HCT116 (cell line): Measurements from ENCODE around the gene PHF19.

Experiments used
- EGR1 ChIP-seq: IDR thresholded peaks from 2 replicates; pipeline ENCODE4 v1.6.1; 2012; ENCODE audit warnings: low read depth
- EZH2 ChIP-seq: fragments of 200-600 bp; sonication (generic); IDR thresholded peaks from 2 replicates; pipeline ENCODE4 v1.6.1; 2017; ENCODE audit warnings: antibody characterized with exemption, mixed run types
- EZH2phosphoT487 ChIP-seq: fragments of 200-600 bp; IDR thresholded peaks from 2 replicates; pipeline ENCODE4 v1.6.1; 2018; ENCODE audit warnings: antibody characterized with exemption, borderline replicate concordance
- POLR2A ChIP-seq: IDR thresholded peaks from 2 replicates; pipeline ENCODE4 v1.7.0; 2011; ENCODE audit warnings: borderline replicate concordance; ENCODE audit not compliant: insufficient read depth, insufficient read length; ENCODE audit errors: extremely low read depth
- TCF7L2 ChIP-seq: IDR thresholded peaks from 2 replicates; pipeline ENCODE4 v1.7.0; 2011; ENCODE audit warnings: borderline replicate concordance, inconsistent platforms; ENCODE audit not compliant: insufficient read depth, insufficient read length; ENCODE audit errors: extremely low read depth
- ZNF274 ChIP-seq: fragments of 200-500 bp; sonication (Bioruptor generic); IDR thresholded peaks from 2 replicates; pipeline ENCODE4 v1.6.1; 2014; ENCODE audit warnings: mild to moderate bottlenecking, low read depth, low read length, inconsistent platforms
- TF ChIP-seq, protein P1 (sequence below), 3 experiments: fragments of 200-600 bp in 1 of 3; sonication (generic) in 1 of 3; IDR thresholded peaks in 2 of 3; conservative IDR thresholded peaks in 1 of 3; 2 replicates each; pipeline ENCODE4 v1.5.1; 2012 to 2017; ENCODE audit warnings: low read depth in 2 of 3, low read length in 2 of 3, antibody characterized with exemption in 1 of 3, borderline replicate concordance in 1 of 3, control low read depth in 1 of 3, mild to moderate bottlenecking in 1 of 3, mixed read lengths in 1 of 3, mixed run types in 1 of 3, moderate library complexity in 1 of 3; ENCODE audit not compliant: insufficient read depth in 1 of 3
- TF ChIP-seq, protein P2 (sequence below): IDR thresholded peaks from 2 replicates; pipeline ENCODE4 v1.6.1; 2012; ENCODE audit warnings: low read depth

DNA sequence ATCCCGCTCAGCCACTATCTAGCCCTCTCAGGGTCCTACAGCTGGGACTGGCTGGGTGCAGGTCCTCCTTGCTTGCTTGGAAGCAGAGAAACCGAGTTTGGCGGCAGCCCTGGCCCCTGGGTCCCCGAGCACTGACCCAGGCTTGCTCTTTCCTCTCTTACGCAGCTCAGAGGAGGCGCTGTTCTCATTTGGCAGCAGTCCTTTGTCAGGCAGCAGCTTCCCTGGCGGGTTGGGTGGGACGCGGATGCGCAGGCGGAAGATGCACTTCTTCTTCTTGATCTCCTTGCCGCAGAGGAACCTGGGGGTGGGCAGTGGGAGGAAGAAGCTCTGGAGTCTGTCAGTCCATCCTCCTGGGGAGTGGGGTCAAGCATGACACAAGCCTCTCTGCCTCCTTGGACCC lies 14.5 kb downstream of the PHF19 start:
- TF ChIP-seq EZH2phosphoT487 (no peak), TCF7L2 (no peak), POLR2A (no peak), ZNF274 (no peak), EZH2 (no peak), EGR1 (no peak)
- TF ChIP-seq, protein P1, sequence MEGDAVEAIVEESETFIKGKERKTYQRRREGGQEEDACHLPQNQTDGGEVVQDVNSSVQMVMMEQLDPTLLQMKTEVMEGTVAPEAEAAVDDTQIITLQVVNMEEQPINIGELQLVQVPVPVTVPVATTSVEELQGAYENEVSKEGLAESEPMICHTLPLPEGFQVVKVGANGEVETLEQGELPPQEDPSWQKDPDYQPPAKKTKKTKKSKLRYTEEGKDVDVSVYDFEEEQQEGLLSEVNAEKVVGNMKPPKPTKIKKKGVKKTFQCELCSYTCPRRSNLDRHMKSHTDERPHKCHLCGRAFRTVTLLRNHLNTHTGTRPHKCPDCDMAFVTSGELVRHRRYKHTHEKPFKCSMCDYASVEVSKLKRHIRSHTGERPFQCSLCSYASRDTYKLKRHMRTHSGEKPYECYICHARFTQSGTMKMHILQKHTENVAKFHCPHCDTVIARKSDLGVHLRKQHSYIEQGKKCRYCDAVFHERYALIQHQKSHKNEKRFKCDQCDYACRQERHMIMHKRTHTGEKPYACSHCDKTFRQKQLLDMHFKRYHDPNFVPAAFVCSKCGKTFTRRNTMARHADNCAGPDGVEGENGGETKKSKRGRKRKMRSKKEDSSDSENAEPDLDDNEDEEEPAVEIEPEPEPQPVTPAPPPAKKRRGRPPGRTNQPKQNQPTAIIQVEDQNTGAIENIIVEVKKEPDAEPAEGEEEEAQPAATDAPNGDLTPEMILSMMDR (IDR thresholded peaks at IDR 0.05 in 2 of 3, conservative IDR thresholded peaks at IDR 0.05 in 1 of 3; ENCODE audit: borderline replicate concordance in 1 of 3, insufficient read depth in 1 of 3, low read depth in 2 of 3, low read length in 2 of 3): no peak
- TF ChIP-seq, protein P2, sequence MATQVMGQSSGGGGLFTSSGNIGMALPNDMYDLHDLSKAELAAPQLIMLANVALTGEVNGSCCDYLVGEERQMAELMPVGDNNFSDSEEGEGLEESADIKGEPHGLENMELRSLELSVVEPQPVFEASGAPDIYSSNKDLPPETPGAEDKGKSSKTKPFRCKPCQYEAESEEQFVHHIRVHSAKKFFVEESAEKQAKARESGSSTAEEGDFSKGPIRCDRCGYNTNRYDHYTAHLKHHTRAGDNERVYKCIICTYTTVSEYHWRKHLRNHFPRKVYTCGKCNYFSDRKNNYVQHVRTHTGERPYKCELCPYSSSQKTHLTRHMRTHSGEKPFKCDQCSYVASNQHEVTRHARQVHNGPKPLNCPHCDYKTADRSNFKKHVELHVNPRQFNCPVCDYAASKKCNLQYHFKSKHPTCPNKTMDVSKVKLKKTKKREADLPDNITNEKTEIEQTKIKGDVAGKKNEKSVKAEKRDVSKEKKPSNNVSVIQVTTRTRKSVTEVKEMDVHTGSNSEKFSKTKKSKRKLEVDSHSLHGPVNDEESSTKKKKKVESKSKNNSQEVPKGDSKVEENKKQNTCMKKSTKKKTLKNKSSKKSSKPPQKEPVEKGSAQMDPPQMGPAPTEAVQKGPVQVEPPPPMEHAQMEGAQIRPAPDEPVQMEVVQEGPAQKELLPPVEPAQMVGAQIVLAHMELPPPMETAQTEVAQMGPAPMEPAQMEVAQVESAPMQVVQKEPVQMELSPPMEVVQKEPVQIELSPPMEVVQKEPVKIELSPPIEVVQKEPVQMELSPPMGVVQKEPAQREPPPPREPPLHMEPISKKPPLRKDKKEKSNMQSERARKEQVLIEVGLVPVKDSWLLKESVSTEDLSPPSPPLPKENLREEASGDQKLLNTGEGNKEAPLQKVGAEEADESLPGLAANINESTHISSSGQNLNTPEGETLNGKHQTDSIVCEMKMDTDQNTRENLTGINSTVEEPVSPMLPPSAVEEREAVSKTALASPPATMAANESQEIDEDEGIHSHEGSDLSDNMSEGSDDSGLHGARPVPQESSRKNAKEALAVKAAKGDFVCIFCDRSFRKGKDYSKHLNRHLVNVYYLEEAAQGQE: no peak
